ENCODE data around the gene CORO2B. TPM values are rescaled to one million over a fixed set of nuclear protein-coding genes. Genes with fewer than 3 reads are reported as not detected.

Gene CORO2B
- total and polyA plus RNA-seq, 2 experiments from 2014 or later = 2.9 to 3.0 TPM

- no peak for DNase-seq (ENCODE audit: low read depth in 1 of 2, low spot score in 1 of 2)
- Histone ChIP-seq H3K4me1 (ENCODE audit: low read depth) (no peaks in the 10 kb centered on the region), H3K9me3 (ENCODE audit: low read depth) (no peaks in the 10 kb centered on the region), H3K4me3 (no peak overlapping the region), H3K27me3 (peaks cover 16% of the 10 kb centered on the region), H3K27ac (no peak overlapping the region), H3K36me3 (no peaks in the 10 kb centered on the region)
- no peak for TF ChIP-seq CTCF (IDR thresholded peaks at IDR 0.05; ENCODE audit: low read depth, low read length)
Measured at GRCh38 chr15:68576235-68576892, 2.4 kb upstream of the CORO2B start.

- H3K27ac ChIP-seq = no peak overlapping the region
Measured at GRCh38 chr15:68578175-68578979, 416 bp upstream of the CORO2B start.

GRCh38 chr15:68580026-68580882 lies 1.5 kb downstream of the CORO2B start:
- DNase-seq (ENCODE audit: low read depth in 1 of 2, low spot score in 1 of 2) = no peak
- H3K9me3 ChIP-seq (ENCODE audit: low read depth) = no peaks in the 10 kb centered on the region
- peaks cover 16% of the 10 kb centered on the region for H3K27me3 ChIP-seq
- no peaks in the 10 kb centered on the region for H3K4me1 ChIP-seq (ENCODE audit: low read depth)
- no peak overlapping the region for H3K27ac ChIP-seq
- H3K4me3 ChIP-seq = no peak overlapping the region
- no peaks in the 10 kb centered on the region for H3K36me3 ChIP-seq
- TF ChIP-seq CTCF (IDR thresholded peaks at IDR 0.05; ENCODE audit: low read depth, low read length) = no peak

More at GRCh38 chr15:68578175-68578979, 416 bp upstream of the CORO2B start:
- TF ChIP-seq CTCF (IDR thresholded peaks at IDR 0.05; ENCODE audit: low read depth, low read length) = peak; percentile 43
- peak; percentile 69 to 70 for DNase-seq (ENCODE audit: low read depth in 1 of 2, low spot score in 1 of 2)
- peak overlapping the region; percentile 54 for H3K4me3 ChIP-seq
- H3K9me3 ChIP-seq (ENCODE audit: low read depth) = no peaks in the 10 kb centered on the region
- H3K4me1 ChIP-seq (ENCODE audit: low read depth) = no peaks in the 10 kb centered on the region
- no peaks in the 10 kb centered on the region for H3K36me3 ChIP-seq
- peaks cover 16% of the 10 kb centered on the region for H3K27me3 ChIP-seq

GRCh38 chr15:68580883-68581155 lies 2.0 kb downstream of the CORO2B start:
- Histone ChIP-seq H3K4me3 (no peak overlapping the region), H3K27ac (no peak overlapping the region), H3K4me1 (ENCODE audit: low read depth) (no peaks in the 10 kb centered on the region), H3K27me3 (peaks cover 16% of the 10 kb centered on the region), H3K9me3 (ENCODE audit: low read depth) (no peaks in the 10 kb centered on the region), H3K36me3 (no peaks in the 10 kb centered on the region)
- TF ChIP-seq CTCF (IDR thresholded peaks at IDR 0.05; ENCODE audit: low read depth, low read length) = no peak
- no peak for DNase-seq (ENCODE audit: low read depth in 1 of 2, low spot score in 1 of 2)

GRCh38 chr15:68581725-68582124 lies 2.9 kb downstream of the CORO2B start:
- Histone ChIP-seq H3K4me3 (no peak overlapping the region), H3K36me3 (no peaks in the 10 kb centered on the region), H3K9me3 (ENCODE audit: low read depth) (no peaks in the 10 kb centered on the region), H3K27me3 (peaks cover 16% of the 10 kb centered on the region), H3K27ac (no peak overlapping the region), H3K4me1 (ENCODE audit: low read depth) (no peaks in the 10 kb centered on the region)
- DNase-seq (ENCODE audit: low read depth in 1 of 2, low spot score in 1 of 2) = no peak
- no peak for TF ChIP-seq CTCF (IDR thresholded peaks at IDR 0.05; ENCODE audit: low read depth, low read length)

All from cardiac muscle cell (in vitro differentiated cells and primary cell).